ENCODE results near the gene SMURF2.
A peak's percentile ranks its signal among the peaks of the same experiment; 100 is the strongest.
"Not testable (repeated sequence)": the region's sequence is repeated elsewhere in the genome, so short reads cannot be mapped to it uniquely, and the experiment has no call there.

Gene SMURF2

GRCh38 chr17:64664299-64664981, 2.3 kb upstream of the SMURF2 start:
- FAIRE-seq: peak; percentile 87

DNA sequence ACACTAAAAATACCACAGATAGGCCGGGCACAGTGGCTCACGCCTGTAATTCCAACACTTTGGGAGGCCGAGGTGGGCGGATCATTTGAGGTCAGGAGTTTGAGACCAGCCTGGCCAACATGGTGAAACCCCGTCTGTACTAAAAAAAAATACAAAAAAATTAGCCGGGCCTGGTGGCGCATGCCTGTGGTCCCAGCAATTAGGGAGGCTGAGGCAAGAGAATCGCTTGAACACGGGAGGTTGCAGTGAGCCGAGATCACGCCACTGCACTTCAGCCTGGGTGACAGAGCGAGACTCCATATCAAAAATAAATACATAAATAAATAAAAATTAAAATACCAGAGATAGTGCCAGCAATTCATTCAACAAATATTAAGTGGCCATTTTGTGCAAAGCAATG, 1.7 kb upstream of the SMURF2 start:
- FAIRE-seq: not testable (repeated sequence)

DNA sequence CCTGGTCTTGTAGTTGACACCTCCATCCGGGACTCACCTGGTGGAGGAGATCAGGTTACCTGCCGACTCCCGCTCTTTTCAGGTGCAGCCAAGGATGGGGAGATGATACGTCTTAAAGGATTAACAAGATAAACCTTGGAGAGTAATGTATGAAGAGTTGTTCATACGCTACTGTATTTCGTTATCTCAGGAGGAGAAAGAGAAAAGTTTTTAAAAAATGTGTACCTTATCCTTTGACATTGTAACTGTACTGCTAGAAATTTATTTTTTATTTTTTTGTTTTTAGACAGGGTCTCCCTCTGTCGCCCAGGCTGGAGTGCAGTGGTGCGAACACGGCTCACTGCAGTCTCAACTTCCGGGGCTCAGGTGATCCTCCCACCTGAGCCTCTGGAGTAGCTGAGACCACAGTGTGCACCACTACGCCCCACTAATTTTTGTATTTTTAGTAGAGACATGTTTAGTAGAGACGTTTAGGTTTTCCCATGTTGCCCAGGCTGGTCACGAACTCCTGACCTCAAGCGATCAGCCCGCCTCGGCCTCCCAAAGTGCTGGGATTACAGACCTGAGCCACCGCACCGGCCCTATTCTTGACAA, 764 bp upstream of the SMURF2 start:
- FAIRE-seq: no peak

- no peak for FAIRE-seq
These were observed 456 bp downstream of the SMURF2 start for GRCh38 chr17:64661726-64661975.

- FAIRE-seq: not testable (repeated sequence)
These were observed 955 bp downstream of the SMURF2 start for GRCh38 chr17:64660978-64661725.

GRCh38 chr17:64660195-64660977, 1.7 kb downstream of the SMURF2 start:
- not testable (repeated sequence) for FAIRE-seq

DNA sequence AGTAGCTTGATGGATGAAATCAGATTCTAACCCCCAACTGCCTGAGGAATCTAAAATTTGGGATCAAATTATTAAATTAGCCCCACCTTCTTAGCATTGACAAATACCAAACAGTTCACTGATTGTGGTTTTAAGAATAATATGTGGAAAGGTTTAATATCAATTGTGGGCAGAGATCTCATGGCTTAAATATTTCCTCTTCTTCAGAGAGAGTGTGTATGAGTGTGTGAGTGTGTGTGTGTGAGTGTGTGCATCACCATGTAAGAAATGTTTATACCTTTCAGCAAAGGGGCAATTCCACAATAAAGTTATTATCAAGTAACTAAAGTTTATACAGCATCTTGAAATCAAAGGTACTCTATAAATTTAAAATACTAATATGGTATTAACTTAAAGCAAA, 3.2 kb downstream of the SMURF2 start:
- FAIRE-seq: no peak

- no peak for FAIRE-seq
These were observed 4.4 kb downstream of the SMURF2 start for GRCh38 chr17:64657610-64658125.

DNA sequence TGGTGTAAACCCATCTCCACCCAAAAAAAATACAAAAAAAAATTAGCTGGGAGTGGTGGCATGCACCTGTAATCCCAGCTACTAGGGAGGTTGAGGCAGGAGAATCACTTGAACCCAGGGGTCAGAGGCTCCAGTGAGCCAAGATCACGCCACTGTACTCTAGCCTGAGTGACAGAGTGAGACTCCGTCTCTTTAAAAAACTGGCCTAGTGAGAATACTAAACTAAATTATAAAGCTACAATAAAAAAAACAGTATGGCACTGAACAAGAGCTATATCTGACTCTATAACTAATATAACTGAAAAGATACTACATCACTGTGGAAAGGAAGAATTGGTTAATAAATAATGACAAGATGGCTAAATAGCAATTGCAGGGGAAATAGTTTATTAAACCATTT, 6.4 kb downstream of the SMURF2 start:
- FAIRE-seq: no peak

- FAIRE-seq: no peak
These were observed 8.1 kb downstream of the SMURF2 start for GRCh38 chr17:64653985-64654355.

DNA sequence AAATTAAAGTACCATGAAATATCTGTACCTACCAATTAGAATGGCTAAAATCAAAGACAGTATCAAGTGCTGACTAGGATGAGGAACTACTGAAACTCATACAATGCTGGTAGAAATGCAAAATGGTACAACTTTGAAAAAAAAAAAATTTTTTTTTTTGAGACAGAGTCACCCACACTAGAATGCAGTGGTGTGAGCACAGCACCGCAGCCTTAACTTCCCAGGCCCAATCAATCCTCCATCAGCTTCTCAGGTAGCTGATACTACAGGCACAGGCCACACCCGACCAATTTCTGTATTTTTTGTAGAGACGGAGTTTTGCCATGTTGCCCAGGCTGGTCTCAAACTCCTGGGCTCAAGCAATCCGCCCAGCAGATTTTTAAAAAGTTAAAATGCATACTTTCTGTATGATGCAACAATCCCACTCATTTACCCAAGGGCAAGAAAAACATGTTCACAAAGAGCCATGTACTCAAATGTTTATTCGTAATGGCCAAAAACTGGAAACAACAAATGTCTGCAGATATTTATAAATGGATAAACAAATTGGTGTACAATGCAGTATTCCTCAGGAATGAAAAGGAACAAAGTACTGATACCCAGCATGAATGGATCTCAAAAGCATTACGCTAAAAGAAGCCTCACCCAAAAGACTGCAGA, 8.7 kb downstream of the SMURF2 start:
- FAIRE-seq: no peak

- no peak for FAIRE-seq
These were observed 10.2 kb downstream of the SMURF2 start for GRCh38 chr17:64651889-64652288.

DNA sequence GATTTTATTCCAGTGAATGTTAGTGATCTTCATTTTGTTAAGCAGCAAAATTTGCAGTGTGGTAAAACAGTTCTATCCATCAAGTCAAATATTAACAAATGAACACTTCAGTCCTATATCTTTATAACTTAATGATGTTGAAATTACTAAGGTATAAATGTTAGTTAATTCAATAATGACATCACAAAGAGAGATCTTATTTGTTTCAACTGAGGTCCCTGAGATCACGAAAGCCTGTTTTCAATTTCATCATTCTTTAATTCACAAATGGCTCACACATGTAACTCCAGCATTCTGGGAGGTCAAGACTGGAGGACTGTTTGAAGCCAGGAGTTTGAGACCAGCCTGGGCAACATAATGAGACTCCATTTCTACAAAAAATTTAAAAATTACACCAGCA, 13.9 kb downstream of the SMURF2 start:
- no peak for FAIRE-seq

DNA sequence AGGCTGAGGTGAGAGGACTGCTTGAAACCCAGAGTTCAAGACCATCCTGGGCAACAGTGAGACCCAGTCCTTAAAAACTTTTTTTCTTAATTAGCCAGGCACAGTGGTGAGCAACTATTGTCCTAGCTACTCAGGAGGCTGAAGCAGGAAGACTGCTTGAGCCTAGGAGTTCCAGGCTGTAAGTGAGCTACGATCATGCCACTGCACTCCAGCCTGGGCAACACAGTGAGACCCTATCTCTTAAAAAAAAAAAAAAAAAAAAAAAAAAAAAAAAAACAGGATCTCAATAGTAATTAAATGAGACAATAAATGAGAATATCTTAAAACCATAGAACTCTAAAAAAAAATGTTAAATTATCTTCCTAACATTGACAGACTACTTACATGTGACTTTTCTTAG, 14.3 kb downstream of the SMURF2 start:
- no peak for FAIRE-seq

GRCh38 chr17:64639516-64639915, 22.6 kb downstream of the SMURF2 start:
- no peak for FAIRE-seq

GRCh38 chr17:64638552-64639203, 23.4 kb downstream of the SMURF2 start:
- no peak for FAIRE-seq

DNA sequence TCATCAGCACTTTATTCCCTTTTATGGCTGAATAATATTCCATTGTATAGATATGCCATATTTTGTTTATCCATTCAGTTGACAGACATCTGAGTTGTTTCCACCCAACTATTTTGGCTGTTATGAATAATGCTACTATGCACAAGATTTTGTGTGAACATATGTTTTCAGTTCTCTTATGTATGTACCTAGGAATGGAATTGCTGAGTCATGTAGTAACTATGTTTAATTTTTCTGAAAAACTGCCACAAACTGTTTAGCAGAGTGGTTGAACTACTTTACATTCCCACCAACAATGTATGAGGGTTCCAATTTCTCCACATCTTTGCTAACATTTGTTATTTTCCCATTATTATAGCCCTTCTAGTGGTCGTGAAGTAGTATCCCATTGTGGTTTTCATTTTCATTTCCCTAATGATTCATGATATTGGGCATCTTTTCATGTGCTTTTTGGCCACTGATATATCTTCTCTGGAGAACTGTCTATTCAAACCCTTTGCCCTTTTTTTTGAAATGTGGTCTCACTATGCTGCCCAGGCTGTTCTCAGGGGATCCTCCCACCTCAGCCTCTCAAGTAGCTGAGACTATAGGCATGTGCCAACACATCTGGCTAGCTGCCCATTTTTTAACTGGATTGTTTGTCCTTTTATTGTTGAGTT, 26.3 kb downstream of the SMURF2 start:
- no peak for FAIRE-seq

- no peak for FAIRE-seq
These were observed 27.9 kb downstream of the SMURF2 start for GRCh38 chr17:64634218-64634617.

DNA sequence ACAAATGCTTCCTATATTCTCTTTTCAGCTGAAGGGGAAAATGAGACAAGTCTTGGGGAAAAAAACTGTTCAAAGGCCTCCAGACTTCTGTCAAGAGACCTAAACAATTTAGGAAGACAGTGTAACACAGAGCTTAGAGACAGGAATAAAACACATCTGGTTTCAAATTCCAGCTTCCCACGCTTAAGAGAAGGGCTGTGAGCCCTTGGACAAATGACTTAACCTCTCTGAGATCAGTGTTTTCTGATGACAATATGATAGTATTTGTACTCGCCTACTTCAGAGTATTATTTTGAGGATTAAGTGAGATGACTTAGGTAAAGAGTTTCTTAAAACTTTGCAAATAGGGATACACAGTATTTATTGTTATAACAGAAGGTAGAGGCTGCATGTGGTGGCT, 29.5 kb downstream of the SMURF2 start:
- FAIRE-seq: no peak

DNA sequence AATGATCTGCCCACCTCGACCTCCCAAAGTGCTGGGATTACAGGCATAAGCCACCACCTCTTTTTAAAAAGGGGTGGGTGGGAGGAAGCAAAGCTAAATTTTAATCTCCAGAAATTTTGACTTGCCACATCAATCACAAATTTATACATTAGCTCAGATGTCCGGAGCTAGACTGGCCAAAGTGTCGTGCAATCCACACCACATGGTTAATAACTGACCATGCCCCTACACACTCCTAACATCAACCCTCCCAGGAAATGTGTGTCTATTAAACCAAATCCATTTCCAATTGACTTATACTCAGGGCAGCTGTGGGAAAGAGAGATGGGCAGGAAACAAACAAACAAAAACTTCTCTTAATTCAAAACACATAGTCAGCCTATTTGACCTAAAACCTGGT, 29.9 kb downstream of the SMURF2 start:
- FAIRE-seq: no peak

DNA sequence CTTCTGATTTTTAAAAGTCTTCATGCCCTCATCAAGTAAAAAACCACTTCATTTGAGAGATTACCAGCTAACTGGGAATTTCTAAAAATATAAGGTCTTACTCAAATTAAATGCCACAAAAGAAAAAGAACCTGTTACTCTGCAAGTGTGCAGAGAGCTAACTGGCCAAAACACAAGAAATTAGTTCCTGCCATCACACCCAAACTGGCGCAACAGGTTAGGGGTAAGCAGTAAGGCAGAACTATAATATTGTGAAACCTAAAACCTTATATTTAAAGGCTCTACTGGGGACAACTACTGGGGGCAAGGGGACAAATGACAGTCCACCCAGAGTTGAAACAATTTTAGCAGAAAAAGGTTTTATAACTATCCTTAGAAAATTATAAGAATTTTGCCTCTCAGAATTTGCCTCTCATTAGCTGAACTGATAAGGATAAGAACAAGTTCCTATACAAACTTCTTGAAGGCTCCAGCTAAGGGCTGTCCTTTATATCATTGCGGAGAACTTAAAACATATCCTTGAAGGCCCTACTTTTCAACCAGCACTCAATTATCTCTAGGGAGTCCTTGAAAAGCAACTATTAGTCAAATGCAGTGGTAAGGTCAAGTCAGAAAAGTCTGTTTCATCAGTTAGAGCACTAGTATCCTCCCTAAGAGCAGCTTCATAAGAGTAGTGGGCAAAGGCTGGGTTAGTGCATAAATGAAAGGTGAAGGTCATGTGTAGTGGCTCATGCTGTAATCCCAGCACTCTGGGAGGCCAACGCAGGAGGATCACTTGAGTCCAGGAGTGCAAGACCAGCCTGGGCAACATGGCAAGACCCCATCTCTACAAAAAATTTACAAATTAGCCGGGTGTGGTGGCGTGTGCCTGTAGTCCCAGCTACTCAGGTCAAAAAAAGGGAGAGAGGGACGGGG, 31.5 kb downstream of the SMURF2 start:
- FAIRE-seq: no peak

Measured in G401.6 (cell line).